ENCODE data around the gene HES3.

DNA sequence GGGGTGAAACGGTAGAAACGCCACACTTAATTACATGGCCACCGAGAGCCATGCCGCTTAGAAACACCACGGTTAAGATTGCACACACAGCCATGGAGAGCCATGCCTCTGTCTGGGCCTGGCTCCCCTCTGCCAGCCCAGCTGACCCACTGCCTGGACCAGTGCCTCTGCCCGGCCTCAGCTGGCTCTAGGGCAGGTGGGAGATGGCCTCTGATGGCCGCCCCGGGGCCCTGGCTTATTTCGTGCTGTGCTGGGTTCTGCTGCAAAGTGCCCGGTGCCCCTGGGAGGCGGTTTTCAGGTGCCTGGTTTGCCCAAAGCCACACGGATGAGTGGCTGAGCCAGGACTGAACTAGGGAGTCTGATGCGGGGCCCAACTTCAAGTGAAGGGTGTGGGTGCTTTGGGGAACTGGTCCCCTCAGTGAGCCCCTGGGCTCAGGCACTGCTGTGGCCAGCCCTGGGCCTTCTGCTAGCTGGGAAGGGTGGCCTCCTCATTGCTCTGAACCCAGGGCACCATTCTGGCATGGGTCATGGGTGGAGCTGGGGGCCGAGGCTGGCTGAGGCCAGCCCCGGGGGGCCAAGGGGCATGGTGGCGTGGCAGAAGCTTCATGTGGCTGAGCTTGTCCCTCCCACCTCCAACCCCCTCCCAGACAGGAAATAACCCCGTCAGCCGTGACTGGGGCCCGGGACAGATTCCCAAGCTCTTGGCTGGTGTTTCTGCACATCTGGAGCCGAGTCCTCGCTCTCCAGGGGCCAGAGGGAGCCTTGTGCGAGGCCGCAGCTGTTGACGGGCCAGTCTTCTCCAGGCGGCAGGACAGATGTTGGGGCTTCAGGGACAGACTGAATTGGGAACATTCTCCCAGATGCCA, 18.8 kb downstream of the HES3 start:
- TF ChIP-seq POLR2A (IDR thresholded peaks at IDR 0.05): no peak
- TF ChIP-seq, protein P1, sequence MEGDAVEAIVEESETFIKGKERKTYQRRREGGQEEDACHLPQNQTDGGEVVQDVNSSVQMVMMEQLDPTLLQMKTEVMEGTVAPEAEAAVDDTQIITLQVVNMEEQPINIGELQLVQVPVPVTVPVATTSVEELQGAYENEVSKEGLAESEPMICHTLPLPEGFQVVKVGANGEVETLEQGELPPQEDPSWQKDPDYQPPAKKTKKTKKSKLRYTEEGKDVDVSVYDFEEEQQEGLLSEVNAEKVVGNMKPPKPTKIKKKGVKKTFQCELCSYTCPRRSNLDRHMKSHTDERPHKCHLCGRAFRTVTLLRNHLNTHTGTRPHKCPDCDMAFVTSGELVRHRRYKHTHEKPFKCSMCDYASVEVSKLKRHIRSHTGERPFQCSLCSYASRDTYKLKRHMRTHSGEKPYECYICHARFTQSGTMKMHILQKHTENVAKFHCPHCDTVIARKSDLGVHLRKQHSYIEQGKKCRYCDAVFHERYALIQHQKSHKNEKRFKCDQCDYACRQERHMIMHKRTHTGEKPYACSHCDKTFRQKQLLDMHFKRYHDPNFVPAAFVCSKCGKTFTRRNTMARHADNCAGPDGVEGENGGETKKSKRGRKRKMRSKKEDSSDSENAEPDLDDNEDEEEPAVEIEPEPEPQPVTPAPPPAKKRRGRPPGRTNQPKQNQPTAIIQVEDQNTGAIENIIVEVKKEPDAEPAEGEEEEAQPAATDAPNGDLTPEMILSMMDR (IDR thresholded peaks at IDR 0.05): no peak

Data from uterus (tissue), 2 donors.